Measurements from ENCODE around the gene TRABD2A.

GRCh38 chr2:84857566-84857965 lies 23.3 kb downstream of the TRABD2A start:
- TF ChIP-seq CTCF (IDR thresholded peaks at IDR 0.05 in 2 of 3, conservative IDR thresholded peaks at IDR 0.05 in 1 of 3; ENCODE audit: borderline replicate concordance in 1 of 3, insufficient read depth in 1 of 3, low read depth in 2 of 3, low read length in 2 of 3) (no peak), POLR2AphosphoS5 (IDR thresholded peaks at IDR 0.05; ENCODE audit: low read depth, low read length) (no peak), ATF3 (IDR thresholded peaks at IDR 0.05) (no peak), EZH2 (IDR thresholded peaks at IDR 0.05) (no peak), JUND (IDR thresholded peaks at IDR 0.05) (no peak), EZH2phosphoT487 (IDR thresholded peaks at IDR 0.05; ENCODE audit: borderline replicate concordance) (no peak), FOSL1 (IDR thresholded peaks at IDR 0.05; ENCODE audit: low read depth) (no peak)
